Measurements from ENCODE around the gene ZNF497.
"Not testable (repeated sequence)": the region's sequence is repeated elsewhere in the genome, so short reads cannot be mapped to it uniquely, and the experiment has no call there.

The ZNF497 gene

DNA sequence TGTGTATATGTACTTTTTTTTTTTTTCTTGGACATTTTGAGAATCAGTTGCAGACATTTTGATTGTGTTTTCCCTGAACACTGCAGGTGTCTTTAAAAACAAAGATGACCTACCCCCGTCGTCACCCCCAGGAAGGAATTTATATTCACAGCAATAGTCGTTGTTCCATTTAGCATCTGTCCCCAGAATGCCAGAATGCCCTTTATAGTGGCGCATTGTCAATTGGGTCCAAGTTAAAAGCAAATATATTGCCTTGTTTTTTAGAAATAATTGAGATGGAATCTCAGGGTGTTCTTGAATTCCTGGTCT, 31.1 kb upstream of the ZNF497 start:
- DNase-seq, result no peak

DNA sequence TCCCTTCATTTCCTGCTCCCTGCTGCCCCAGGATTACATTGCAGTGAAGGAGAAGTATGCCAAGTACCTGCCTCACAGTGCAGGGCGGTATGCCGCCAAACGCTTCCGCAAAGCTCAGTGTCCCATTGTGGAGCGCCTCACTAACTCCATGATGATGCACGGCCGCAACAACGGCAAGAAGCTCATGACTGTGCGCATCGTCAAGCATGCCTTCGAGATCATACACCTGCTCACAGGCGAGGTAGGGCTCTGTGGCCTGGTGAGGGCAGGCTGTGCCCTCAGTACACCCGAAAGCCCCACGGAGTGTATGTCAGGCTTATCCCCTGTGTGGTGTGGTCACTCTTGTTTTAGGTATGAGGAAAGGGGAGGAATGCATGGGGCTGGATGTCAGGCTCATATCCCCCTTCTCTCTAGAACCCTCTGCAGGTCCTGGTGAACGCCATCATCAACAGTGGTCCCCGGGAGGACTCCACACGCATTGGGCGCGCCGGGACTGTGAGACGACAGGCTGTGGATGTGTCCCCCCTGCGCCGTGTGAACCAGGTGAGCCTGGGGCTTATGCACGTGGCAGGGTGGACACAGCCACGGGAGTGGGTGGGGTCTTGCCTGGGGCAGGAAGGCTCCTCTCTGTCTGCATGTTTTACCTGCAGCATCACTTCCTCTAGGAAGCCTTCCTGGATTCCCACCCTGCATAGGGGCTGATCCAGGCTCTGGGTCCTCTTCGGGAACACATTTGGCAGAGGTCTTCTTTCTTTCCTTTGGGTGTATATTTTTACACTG, 30.6 kb upstream of the ZNF497 start:
- DNase-seq, result no peak

DNA sequence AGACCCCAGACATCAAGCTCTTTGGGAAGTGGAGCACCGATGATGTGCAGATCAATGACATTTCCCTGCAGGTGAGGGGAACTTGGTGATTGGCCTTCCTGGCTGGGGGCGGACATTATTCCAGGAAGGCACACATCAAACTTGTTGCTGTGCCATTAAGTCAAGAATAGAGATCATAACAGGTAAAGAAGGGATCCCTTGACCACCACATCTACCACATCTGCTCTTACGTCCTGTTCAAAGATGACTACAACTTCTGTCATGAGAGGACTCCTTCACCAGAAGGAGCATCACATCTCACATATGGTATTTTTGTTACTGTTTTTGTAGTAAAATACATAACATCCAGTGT, 25.6 kb upstream of the ZNF497 start:
- DNase-seq, result no peak

DNA sequence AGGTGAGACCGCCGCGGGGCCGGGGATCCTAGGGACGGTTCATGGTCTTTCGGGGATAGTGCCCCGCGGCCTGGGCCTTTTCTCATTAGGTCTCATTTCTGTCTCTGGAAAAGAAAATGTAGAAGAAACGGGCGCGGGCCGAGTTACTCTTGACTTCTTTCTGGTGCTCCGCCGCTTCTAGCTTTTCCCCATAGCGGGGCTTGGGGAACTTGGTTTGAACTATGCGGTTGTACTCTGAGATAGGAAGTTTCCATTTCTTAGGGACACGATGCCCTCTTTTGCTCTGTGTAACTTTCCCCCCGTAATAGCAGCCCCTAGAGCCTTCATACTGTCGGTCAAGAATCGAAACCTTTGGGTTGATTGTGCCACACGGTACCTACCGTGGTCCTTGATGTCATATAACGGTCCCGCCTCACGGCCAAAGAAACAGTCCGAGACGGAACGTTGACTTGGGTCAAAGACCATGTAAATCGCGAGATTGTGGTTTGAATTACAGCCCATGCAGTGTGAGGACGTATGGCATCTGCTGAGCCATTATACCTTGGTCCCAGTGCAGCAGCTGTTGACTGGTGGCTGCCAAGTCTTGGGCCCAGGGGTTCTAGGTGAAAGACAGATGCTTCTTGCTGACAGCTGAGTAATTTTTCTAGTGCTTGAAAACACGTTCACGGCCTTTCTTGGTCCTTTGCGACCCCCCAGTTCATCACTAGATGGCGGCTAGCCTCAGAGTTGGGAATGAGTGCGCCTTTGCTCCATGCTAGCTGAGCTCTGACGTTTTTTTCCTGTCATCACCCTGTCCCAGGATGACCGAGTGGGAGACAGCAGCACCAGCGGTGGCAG, 25.0 kb upstream of the ZNF497 start:
- DNase-seq, result peak in 1 of 2 experiments; percentile 34

DNA sequence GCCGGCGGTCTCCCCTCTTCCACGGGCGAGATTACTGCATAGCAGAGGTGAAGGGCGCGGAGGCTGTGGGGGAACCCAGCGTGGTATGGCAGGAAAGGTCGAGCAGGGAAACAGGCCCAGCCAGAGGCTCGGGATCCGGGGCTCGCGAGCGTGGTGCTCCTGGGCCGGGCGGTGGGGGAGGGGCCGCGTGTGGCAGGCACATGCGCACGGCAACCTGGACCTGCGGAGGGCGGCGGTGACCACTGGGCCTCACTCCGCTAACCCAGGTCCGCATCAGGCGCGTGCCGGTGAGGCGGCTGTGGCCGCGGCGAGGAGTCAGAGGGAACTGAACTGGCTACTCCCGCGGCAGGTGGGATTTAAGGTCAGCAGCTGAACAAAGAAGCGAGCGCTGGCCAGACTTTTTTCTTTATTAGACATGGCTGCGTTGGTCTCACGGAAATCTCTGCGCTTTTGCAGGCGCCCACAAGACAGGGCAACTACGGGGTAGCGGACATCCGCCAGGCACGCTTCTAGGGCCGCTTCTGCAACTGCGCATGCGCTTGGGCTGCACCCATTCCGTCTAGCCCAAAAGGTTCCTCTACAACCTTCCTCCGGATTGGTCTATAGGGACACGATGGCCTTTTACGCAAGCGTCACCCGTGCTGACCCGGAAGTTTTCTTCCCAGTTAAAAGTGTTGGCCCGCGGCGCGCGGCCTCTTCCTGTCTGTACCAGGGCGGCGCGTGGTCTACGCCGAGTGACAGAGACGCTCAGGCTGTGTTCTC, 24.2 kb upstream of the ZNF497 start, which contains the start of gene RPS5:
Gene RPS5 (plus strand): TSS at position 694 of the 762 bp plus-strand sequence. CDS start 869 bp downstream, outside the sequence.
- DNase-seq, result peak; percentile 97 to 99

DNA sequence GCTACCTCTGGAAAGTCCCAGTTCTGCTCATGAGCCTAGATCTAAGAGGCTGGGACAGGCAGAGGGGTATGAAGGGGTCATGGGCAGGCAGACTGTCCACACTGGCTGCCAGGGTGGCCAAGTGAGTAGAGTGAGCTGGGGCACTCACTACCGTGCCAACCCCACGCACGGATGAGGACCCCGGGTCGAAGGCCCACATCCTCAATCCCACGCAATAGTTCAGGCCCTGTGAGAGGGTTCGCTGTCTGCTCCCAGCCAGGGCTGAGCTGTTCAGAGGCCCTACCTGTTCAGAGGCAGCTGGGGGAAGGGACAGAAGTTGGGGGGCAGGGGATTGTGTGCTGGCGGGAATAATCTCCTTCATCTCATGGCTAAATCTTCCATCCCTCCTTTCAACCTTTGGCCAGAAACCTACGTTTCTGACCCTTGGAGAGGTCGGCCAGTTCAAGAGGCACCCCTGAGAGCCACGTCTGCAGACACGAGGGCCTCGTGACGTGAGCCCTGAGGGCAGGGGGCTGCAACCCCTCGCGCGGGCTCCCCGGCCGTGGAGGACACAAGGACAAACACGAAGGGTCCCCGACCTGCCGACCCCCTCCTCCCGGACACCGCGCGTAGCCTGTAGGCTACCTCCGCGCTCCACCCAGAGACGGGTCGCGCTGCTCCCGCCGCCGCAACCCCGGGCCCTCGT, 23.5 kb upstream of the ZNF497 start:
- DNase-seq, result no peak

DNA sequence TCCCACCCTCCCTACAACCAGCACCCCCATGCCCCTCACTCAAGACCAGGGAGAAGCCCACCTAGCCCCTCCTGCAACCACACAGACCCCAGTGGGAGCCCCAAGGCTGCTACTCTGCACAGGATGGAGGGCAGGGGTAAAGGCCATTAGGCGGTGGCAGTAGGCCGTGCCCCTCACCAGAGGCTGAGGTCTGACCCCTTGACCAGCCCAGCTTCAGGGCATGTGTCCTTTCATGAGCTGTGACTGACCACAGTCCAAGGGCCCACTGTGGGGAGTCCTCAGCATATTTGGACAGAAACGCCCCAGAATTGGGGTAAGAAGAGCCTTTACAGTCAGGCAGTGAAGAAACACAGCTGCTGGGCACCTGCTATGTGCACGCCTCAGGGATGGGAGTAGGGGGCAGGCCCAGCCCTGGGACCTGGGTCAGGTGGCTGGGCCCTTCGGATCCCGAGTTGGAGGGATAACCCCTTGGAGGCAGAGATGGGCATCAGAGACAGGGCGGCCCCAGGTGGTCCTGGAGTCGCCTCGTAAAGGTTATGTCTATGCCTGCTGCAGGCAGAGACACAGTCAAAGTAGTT, 22.9 kb upstream of the ZNF497 start:
- DNase-seq, result no peak

DNA sequence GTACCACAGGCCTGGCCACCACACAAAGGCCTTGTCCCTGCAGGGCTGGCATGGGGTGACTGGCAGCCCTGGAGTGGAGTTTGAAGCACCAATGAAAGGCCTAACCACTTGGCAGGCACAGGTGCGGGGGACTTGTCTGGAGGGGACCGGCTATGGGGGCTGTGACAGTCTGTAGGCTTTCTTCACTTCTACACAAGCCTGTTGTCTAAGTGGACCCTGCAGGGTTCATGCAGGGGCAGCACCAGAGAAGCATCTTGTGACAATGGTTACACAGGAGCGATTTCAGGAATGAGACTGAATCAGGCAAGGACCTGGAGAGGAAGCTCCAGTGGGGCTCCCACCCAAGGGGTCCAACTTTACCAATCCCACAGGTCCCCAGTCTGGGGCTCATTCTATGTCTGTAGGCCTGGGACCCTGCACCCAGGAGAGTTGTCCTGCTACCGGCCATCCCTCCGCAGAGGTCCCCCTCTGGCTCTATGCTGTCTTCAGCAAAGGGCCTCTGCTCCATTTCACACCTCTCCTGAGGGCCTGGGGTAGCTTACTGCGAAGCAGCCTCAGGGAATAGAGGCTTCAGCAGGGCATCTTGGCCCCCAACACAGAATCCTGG, 20.5 kb upstream of the ZNF497 start:
- DNase-seq, result no peak

DNA sequence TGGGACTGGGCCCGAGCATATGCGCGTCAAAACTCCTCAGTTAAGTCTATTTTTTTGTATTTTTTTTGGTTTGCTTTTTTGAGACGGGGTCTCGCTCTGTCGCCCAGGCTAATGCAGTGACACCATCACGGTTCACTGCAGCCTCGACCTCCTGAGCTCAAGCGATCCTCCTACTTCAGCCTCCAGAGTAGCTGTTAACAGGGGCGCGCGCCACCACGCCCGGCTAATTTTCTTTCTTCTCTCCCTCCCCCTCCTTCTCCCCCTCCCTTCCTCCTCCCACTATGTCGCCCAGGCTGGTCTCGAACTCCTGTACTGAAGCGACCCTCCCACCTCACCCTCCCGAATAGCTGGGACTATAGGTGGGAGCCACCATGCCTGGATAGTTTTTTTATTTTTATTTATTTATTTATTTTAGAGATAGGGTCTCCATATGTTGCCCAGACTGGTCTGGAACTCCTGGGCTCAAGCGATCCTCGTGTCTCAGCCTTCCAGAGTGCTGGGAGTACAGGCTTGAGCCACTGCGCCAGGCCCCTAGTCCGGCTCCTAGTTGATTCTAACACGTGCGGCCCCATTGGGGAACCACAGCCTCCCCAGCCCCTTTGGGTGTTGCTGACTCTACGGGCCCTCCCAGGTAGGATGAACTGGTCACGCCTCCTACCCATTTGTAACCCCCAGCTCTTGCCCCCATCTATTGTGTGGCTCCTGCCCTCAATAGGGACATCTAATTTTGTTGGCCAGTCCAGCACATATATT, 19.1 kb upstream of the ZNF497 start:
- no peak for DNase-seq

DNA sequence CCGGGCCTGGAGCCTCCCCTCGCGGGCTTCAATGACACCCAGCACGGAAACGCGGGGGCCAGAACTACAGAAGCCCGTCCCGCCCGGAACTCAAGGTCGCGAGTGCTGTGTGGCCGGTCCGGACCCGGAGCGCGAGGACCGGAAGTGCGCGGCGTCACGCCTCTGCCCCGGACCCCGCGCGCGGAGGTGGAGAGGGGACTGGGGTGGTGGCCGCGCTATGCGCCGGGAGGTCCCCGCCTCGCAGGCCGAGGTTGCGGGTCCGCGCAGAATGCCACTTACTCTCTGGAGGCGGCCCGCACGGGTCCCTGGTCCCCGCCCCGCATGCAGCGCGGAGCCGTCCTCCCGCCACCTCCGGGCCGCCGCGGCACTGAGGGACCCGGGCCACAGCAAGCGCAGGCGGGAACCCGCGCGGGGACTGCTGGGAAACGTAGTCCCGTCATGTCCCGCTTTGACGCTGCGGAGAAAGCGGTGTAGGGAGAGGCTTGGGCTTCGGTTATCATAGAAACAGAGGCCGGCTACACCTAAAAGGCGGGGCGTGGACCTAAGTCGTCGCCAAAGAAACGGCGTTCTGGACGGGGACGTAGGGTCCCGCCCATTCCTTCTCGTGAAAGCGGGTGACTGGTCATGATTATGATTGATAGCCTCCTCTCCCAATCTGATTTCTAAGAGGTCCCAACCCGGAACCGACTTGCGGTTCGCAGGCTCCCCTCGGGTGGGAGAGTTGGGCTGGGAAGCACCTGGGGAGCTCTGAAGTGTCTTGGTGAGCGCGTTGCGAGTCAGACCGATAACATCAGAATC, 18.3 kb upstream of the ZNF497 start, which contains the start of gene ZNF837:
Gene ZNF837 (minus strand): TSS at position 369 of the 798 bp plus-strand sequence. CDS start 11,698 bp downstream, outside the sequence.
- peak; percentile 100 for DNase-seq

DNA sequence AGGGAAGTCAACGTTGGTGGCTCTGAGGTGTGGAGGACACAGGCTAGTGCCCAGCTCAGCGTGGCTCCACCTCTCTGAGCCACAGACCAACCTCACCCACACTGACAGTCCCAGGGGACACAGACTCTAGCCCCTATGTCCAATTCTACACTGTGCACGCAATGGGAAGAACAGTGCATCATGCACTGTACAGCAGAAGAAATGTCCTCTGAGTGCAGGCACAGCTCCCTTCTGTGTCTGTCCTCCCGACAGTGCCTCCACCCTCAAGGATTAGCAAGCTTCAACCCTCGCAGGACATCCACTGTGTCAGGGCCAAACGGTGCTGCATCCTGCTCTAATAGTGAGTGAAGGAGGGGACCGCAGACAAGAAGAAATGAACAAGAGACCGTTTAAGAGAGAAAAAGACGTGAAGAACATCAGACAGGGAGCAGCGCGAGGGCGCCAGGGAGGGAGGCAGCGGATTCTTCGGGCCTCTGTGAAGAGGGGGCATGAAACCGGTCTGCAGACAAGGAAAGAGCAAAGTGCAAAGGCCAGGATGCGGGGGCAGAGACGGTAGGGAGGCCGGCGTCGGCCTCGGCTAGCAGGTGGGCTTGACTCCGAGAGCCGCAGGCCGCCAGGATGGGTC, 17.6 kb upstream of the ZNF497 start:
- no peak for DNase-seq

DNA sequence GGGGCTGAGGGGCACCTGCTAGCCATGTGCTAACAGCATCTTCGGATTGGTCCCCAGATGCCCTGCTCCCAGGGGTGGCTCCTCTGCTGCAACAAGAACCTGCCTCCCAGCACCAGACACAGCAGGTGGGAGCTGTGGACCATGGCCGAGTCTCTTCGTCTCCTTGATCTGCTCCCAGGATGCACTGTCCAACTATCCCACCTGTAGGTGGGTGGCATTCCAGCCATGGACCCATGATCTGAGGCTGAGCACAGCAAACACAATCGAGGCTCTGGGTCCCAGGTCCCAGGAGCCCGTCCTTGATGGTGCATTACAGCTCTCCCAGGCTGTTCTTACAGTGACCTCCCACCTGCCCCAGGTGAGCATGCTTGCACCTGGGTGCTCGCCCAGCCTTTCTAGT, 16.7 kb upstream of the ZNF497 start:
- no peak for DNase-seq

DNA sequence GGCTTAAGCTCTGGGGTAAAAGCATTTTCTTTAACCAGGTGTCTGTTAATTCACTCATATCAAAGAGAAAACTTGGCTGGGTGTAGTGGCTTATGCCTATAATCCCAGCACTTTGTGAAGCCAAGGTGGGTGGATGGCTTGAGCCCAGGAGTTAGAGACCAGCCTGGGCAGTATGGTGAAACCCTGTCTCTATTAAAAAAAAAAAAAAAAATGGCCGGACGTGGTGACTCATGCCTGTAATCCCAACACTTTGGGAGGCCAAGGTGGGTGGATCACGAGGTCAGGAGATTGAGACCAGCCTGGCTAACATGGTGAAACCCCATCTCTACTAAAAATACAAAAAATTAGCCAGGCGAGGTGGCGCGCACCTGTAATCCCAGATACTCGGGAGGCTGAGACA, 14.2 kb upstream of the ZNF497 start:
- DNase-seq, result not testable (repeated sequence)

DNA sequence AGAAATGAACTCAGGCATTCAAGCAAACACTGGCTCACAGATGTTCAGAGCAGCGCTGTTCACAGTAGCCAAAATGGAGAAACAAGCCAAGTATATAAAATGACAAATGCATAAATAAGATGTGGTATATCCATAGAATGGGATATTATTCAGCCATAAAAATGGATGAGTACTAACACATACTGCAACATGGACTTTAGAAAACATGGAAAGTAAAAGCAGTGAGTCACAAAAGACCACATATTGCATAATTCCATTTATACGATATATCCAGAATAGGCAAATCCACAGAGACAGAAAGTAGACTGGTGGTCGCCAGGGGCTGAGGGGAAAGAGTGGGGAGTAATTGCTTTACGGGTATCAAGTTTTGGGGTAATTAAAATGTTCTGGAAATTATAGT, 11.6 kb upstream of the ZNF497 start:
- DNase-seq, result no peak

DNA sequence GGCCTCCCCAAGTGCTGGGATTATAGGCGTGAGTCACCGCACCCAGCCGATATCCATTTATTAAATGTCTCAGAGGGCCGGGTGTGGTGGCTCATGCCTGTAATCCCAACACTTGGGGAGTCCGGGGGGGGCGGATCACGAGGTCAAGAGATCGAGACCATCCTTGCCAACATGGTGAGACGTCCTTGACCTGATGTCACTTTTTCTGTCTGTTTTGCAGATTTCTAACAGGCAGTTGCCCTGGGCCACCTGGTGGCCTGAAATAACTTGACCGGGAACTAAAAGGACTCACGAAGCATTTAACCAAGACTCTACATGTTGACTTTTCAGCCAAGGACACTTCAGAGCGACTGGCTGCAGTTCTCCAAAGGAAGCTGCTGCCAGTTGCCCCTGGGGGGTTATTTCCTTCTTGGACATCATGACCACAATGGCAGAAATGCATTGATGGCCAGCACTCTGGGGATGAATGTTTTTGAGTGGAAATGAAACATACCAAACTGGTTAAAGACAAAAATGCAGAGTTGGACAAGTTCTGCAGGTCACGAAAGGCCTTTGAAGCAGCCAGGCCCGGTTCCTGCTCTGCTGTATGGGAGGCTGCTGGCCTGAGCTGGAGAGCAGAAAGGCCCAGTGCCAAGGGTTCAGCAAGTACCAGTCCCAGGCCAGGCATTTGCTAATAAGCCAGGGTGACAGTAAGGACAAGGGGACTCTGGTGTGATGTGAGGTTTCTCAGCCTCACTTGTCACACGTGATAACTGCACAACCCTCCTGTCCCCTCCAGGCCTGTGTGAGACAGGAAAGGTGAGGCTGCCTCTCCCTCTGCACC, 10.0 kb upstream of the ZNF497 start:
- DNase-seq, result no peak

DNA sequence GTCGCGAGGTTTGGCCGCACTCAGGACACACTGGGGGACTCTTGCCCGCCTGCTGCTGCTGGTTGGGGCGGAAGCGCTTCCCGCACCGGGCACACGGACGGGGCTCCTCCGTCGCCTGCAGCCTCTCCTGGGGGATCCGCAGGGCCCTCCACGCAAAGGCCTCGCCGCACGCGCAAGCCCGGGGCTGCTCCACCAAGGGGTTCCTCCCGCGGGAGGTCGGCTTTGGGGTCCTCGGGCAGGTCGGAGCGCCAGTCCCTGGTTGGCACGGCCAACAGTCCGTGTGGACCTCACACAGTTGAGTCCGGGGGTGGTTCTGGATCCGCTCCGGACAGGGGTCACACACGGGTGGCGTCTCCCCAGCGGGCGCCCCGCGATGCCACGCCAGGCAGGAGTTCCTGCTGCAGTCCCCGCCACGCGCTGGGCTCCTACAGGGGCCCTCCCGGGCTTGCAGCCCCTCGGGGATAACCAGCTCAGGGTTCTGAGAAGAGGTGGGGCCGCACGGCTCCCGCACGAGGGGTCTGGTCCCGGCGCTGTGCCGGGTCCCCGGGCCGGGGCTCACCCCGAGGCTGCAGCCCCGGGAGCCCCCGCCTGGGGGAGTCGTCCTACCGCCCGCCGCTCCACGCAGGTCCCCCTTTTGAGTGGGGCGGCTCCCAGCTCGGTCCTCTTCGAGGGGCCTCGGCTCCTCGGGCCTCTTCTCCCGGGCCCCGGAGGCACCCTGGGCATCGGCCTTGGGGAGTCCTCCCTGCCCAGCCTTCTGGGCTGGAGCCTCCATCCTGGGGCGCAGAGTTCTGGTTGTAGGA, 6.2 kb upstream of the ZNF497 start:
- DNase-seq, result no peak

DNA sequence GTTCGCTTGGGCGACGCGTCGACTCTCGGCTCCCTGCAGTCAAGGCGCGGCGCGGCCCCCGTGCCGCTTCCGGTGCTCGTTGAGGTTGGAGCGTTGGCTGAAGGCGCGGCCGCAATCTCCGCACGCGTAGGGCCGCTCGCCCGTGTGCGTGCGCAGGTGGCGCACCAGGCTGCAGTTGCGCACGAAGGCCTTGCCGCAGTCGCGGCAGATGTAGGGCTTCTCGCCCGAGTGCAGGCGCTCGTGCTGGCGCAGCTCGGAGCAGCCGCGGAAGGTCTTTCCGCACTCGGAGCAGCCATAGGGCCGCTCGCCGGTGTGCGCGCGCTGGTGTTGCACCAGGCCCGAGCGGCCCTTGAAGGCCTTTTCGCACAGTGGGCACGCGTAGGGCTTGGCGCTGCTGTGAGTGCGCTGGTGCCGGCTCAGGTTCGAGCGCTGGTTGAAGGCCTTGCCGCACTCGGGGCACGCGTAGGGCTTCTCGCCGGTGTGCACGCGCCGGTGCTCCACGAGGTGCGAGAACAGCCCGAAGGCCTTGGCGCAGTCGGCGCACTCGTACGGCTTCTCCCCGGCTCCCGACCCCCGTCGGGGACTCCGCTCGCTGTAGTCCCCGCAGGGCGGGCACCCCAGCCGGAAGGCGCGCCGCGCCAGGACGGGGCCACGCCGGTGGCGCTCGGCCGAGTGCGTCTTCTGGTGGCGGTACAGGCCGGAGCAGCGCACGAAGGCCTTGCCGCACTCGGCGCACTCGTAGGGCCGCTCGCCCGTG, 5.3 kb upstream of the ZNF497 start:
- DNase-seq, result no peak

All from NCI-H524 (cell line).